ENCODE data around the gene PAPLN. TPM values are rescaled to one million over a fixed set of nuclear protein-coding genes. Genes with fewer than 3 reads are reported as not detected.

PAPLN gene
- total RNA-seq, 2 donors from 2014 or later: 18.4 to 20.1 TPM

GRCh38 chr14:73287071-73287470 is 49.8 kb downstream of the PAPLN start:
- Histone ChIP-seq H3K4me1 (ENCODE audit: control insufficient read depth, insufficient read depth, low read length) (no peaks in the 10 kb centered on the region), H3K9me3 (ENCODE audit: control insufficient read depth, low read length) (no peaks in the 10 kb centered on the region), H3K9ac (ENCODE audit: extremely low read depth, low read length, poor library complexity, severe bottlenecking) (no peak overlapping the region), H3K36me3 (ENCODE audit: control insufficient read depth, insufficient read depth, low read length) (peaks cover 74% of the 10 kb centered on the region), H3K27ac (ENCODE audit: low read depth, low read length) (no peak overlapping the region), H3K27me3 (ENCODE audit: control insufficient read depth, insufficient read depth, low read length, poor library complexity, severe bottlenecking) (no peaks in the 10 kb centered on the region), H3K4me3 (ENCODE audit: low read length) (no peak overlapping the region)
- no peak for TF ChIP-seq CTCF (conservative IDR thresholded peaks at IDR 0.05)
- Mint-ChIP-seq H3K4me1 (no peaks in the 10 kb centered on the region), H3K36me3 (ENCODE audit: low read depth) (peaks cover 39% of the 10 kb centered on the region), H3K9me3 (no peaks in the 10 kb centered on the region), H3K27ac (no peak overlapping the region), H3K27me3 (ENCODE audit: insufficient read depth) (no peaks in the 10 kb centered on the region), H3K4me3 (no peak overlapping the region)
- 94 to 100% methylated on average over 5 of the region's 5 CpGs for WGBS, 2 experiments (ENCODE audit: insufficient coverage in 1 of 2, insufficient read length in 1 of 2)
- no peak for DNase-seq

GRCh38 chr14:73289308-73289707 is 52.0 kb downstream of the PAPLN start:
- Histone ChIP-seq H3K4me3 (ENCODE audit: low read length) (no peak overlapping the region), H3K36me3 (ENCODE audit: control insufficient read depth, insufficient read depth, low read length) (peaks cover 72% of the 10 kb centered on the region), H3K27ac (ENCODE audit: low read depth, low read length) (no peak overlapping the region), H3K27me3 (ENCODE audit: control insufficient read depth, insufficient read depth, low read length, poor library complexity, severe bottlenecking) (no peaks in the 10 kb centered on the region), H3K4me1 (ENCODE audit: control insufficient read depth, insufficient read depth, low read length) (no peaks in the 10 kb centered on the region), H3K9ac (ENCODE audit: extremely low read depth, low read length, poor library complexity, severe bottlenecking) (no peak overlapping the region), H3K9me3 (ENCODE audit: control insufficient read depth, low read length) (no peaks in the 10 kb centered on the region)
- TF ChIP-seq CTCF (conservative IDR thresholded peaks at IDR 0.05): no peak
- no peak overlapping the region for H3K27ac Mint-ChIP-seq
- no peaks in the 10 kb centered on the region for H3K27me3 Mint-ChIP-seq (ENCODE audit: insufficient read depth)
- 92 to 100% methylated on average over 1 to 3 of the region's 3 CpGs for WGBS, 2 experiments (ENCODE audit: insufficient coverage in 1 of 2, insufficient read length in 1 of 2)
- no peaks in the 10 kb centered on the region for H3K4me1 Mint-ChIP-seq
- H3K36me3 Mint-ChIP-seq (ENCODE audit: low read depth): peaks cover 44% of the 10 kb centered on the region
- H3K9me3 Mint-ChIP-seq: no peaks in the 10 kb centered on the region
- H3K4me3 Mint-ChIP-seq: no peak overlapping the region
- DNase-seq: no peak

GRCh38 chr14:73289729-73290128 is 52.4 kb downstream of the PAPLN start:
- no peaks in the 10 kb centered on the region for H3K27me3 ChIP-seq (ENCODE audit: control insufficient read depth, insufficient read depth, low read length, poor library complexity, severe bottlenecking)
- no peaks in the 10 kb centered on the region for H3K9me3 ChIP-seq (ENCODE audit: control insufficient read depth, low read length)
- no peak overlapping the region for H3K4me3 ChIP-seq (ENCODE audit: low read length)
- no peaks in the 10 kb centered on the region for H3K4me1 ChIP-seq (ENCODE audit: control insufficient read depth, insufficient read depth, low read length)
- Mint-ChIP-seq H3K27ac (no peak overlapping the region), H3K27me3 (ENCODE audit: insufficient read depth) (no peaks in the 10 kb centered on the region), H3K4me3 (no peak overlapping the region), H3K9me3 (no peaks in the 10 kb centered on the region), H3K36me3 (ENCODE audit: low read depth) (peaks cover 44% of the 10 kb centered on the region), H3K4me1 (no peaks in the 10 kb centered on the region)
- DNase-seq: no peak
- WGBS, 2 experiments (ENCODE audit: insufficient coverage in 1 of 2, insufficient read length in 1 of 2): 60 to 67% methylated on average over 2 to 3 of the region's 3 CpGs
- H3K9ac ChIP-seq (ENCODE audit: extremely low read depth, low read length, poor library complexity, severe bottlenecking): no peak overlapping the region
- H3K27ac ChIP-seq (ENCODE audit: low read depth, low read length): no peak overlapping the region
- TF ChIP-seq CTCF (conservative IDR thresholded peaks at IDR 0.05): no peak
- peaks cover 72% of the 10 kb centered on the region for H3K36me3 ChIP-seq (ENCODE audit: control insufficient read depth, insufficient read depth, low read length)
